AG09309 (cell line): ENCODE results near the gene OPRM1.
A peak's percentile ranks its signal among the peaks of the same experiment; 100 is the strongest.

Experiments used
- DNase-seq: peaks from one replicate; pipeline ENCODE4 v3.0.0-alpha.2; 2010; ENCODE audit warnings: low read depth
- H3K4me3 ChIP-seq: 2 replicates; pipeline ENCODE4 v1.5.1; 2011; ENCODE audit warnings: mild to moderate bottlenecking, low read depth, low read length, moderate library complexity; ENCODE audit not compliant: control insufficient read depth
- CTCF ChIP-seq: IDR thresholded peaks from 2 replicates; pipeline ENCODE4 v1.5.1; 2011; ENCODE audit warnings: mild to moderate bottlenecking, low read depth, low read length, inconsistent platforms; ENCODE audit not compliant: insufficient read depth, control insufficient read depth; ENCODE audit errors: missing control alignments

OPRM1 gene

GRCh38 chr6:154277629-154278017 is 238.6 kb downstream of the OPRM1 start:
- DNase-seq = no peak
- TF ChIP-seq CTCF = no peak
- peak overlapping the region; percentile 24 for H3K4me3 ChIP-seq

DNA sequence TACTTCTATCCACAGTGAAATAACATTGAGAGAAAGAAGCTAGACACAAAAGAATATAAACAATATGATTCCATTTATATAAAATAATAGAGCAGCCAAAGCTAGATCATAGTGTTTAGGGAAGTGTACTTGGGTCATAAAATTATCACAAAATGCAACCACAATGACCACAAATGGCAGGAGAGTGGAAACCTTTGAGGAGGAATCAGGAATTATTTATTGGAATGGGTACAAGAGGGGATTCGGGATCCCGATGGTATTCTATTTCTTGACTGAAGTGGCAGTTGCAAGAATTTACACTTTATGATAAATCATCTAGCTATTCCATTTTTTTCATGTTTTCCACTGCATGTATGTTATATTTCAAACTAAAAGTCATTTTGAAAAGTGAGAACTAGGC is 241.5 kb downstream of the OPRM1 start:
- no peak overlapping the region for H3K4me3 ChIP-seq
- no peak for TF ChIP-seq CTCF
- DNase-seq = no peak

DNA sequence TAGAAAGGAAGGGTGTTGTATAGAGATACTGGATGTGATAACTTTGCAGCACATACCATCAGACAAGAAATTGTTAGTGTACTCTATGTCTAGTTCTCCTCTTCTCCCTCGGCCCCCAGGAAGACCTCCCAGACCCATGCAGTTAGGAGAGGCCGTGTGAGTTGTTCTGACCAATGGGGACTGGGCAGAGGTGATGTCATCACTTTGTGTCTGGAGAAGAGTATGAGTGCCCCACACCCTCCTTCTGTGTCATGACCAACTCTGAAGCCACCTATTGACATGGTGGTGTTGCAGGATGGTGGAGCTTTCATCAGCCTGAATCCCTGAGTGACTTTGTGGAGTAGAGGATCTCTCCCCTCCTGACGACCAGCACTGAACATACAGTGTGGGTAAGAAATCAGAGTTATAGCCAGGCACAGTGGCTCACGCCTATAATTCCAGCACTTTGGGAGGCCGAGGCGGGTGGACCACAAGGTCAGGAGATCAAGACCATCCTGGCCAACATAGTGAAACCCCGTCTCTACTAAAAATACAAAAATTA is 245.3 kb downstream of the OPRM1 start:
- no peak overlapping the region for H3K4me3 ChIP-seq
- TF ChIP-seq CTCF = no peak
- no peak for DNase-seq

DNA sequence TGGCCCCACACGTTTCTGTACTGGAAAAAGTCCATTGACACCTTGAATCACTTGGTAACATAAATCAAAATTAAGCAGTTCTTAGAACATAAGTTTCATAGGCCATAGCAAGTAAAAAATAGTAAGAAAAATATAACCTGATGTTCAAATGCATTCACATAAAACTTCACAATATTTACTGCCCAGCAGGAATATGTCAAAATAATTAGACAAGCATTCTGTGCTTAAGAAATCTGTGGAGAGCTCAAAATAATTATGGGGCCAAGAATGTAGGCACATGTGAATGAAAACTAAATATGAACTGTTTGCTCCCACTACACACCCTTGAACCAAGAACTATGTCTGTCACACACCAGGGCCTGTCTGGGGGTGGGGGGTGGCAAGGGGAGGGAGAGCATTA is 246.8 kb downstream of the OPRM1 start:
- TF ChIP-seq CTCF = no peak
- no peak overlapping the region for H3K4me3 ChIP-seq
- DNase-seq = no peak

DNA sequence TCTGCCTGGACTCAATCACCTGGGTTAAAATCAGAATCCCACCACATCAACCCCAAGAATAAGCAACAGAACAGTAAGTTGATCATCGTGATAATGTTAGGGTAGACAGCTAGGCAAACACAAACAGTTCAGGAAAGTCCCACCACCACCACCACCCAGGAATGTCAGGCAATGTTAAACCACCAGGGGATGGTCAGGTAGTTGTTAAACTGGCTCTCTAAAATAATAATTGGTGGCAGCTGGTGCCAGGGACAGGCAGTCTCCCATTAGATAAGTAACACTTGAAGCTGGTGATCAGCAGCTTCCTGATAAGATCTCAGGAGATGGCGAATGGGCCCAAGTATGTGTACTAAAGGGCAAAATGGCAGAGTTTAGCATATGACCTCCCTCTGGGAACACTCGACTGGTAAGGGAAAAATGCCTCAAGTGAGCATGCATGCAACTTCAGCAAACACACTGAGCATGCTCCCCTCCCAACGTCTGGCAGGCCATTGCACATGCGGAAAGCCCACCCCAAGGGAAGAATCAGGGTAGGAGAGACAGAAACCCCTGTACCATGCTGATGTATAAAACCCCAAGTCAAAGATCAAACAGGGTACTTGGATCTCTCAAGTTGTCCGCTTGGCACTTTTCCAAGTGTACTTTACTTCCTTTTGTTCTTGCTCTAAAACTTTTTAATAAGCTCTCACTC is 250.9 kb downstream of the OPRM1 start:
- no peak for DNase-seq

GRCh38 chr6:154292066-154292465 is 253.0 kb downstream of the OPRM1 start:
- no peak for TF ChIP-seq CTCF
- no peak for DNase-seq
- H3K4me3 ChIP-seq = no peak overlapping the region

More for the DNA sequence above, 250.9 kb downstream of the OPRM1 start:
- no peak for TF ChIP-seq CTCF
- H3K4me3 ChIP-seq = no peak overlapping the region
